ENCODE data around the gene FYCO1.

Gene FYCO1

GRCh38 chr3:45939341-45939771, 56.3 kb downstream of the FYCO1 start:
- no peak for DNase-seq

- no peak for DNase-seq
Measured at GRCh38 chr3:45938864-45939263, 56.8 kb downstream of the FYCO1 start.

GRCh38 chr3:45938043-45938435, 57.6 kb downstream of the FYCO1 start:
- no peak for DNase-seq

- DNase-seq, result no peak
Measured at GRCh38 chr3:45937206-45938042, 58.2 kb downstream of the FYCO1 start.

- DNase-seq, result no peak
Measured at GRCh38 chr3:45936261-45936660, 59.4 kb downstream of the FYCO1 start.

GRCh38 chr3:45933591-45933990, 62.0 kb downstream of the FYCO1 start:
- no peak for DNase-seq

- peak; percentile 16 for DNase-seq
Measured at GRCh38 chr3:45932112-45932511, 63.5 kb downstream of the FYCO1 start.

- DNase-seq, result no peak
Measured at GRCh38 chr3:45931496-45931895, 64.1 kb downstream of the FYCO1 start.

- no peak for DNase-seq
Measured at GRCh38 chr3:45929042-45929679, 66.5 kb downstream of the FYCO1 start.

- no peak for DNase-seq
Measured at GRCh38 chr3:45927881-45928280, 67.7 kb downstream of the FYCO1 start.

- no peak for DNase-seq
Measured at GRCh38 chr3:45923755-45924154, 71.9 kb downstream of the FYCO1 start.

- DNase-seq, result no peak
Measured at GRCh38 chr3:45922950-45923590, 72.6 kb downstream of the FYCO1 start.

GRCh38 chr3:45922039-45922326, 73.6 kb downstream of the FYCO1 start:
- no peak for DNase-seq

- DNase-seq, result no peak
Measured at GRCh38 chr3:45921158-45922038, 74.2 kb downstream of the FYCO1 start.

GRCh38 chr3:45917146-45917898, 78.3 kb downstream of the FYCO1 start:
- no peak for DNase-seq

- DNase-seq, result no peak
Measured at GRCh38 chr3:45915518-45916231, 79.9 kb downstream of the FYCO1 start.

GRCh38 chr3:45915059-45915439, 80.6 kb downstream of the FYCO1 start:
- DNase-seq, result no peak

GRCh38 chr3:45914362-45915058, 81.1 kb downstream of the FYCO1 start:
- no peak for DNase-seq

- DNase-seq, result no peak
Measured at GRCh38 chr3:45912435-45912834, 83.2 kb downstream of the FYCO1 start.

- DNase-seq, result no peak
Measured at GRCh38 chr3:45911511-45912226, 84.0 kb downstream of the FYCO1 start.

Measured in SIG-M5 (cell line).